Measurements from ENCODE around the gene ZNF580. TPM values are rescaled to one million over a fixed set of nuclear protein-coding genes. Genes with fewer than 3 reads are reported as not detected.

ZNF580 gene
- total and polyA plus RNA-seq, 7 experiments from 2014 or later = 14.6 to 109 (median 48.0) TPM

DNA sequence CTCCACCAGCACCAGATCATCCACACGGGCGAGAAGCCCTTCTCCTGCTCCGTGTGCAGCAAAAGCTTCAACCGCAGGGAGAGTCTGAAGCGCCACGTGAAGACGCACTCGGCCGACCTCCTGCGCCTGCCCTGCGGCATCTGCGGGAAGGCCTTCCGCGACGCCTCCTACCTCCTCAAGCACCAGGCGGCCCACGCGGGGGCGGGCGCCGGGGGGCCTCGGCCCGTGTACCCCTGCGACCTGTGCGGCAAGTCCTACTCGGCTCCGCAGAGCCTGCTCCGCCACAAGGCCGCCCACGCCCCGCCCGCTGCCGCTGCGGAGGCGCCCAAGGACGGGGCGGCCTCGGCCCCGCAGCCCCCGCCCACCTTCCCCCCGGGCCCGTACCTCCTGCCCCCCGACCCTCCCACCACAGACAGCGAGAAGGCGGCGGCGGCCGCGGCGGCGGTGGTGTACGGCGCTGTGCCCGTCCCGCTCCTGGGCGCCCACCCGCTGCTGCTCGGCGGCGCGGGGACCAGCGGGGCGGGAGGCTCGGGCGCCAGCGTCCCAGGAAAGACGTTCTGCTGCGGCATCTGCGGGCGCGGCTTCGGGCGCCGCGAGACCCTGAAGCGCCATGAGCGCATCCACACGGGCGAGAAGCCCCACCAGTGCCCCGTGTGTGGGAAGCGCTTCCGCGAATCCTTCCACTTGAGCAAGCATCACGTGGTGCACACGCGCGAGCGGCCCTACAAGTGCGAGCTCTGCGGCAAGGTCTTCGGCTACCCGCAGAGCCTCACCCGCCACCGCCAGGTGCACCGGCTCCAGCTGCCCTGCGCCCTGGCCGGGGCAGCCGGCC lies 25.9 kb upstream of the ZNF580 start:
- POLR2A ChIA-PET = no interaction called here
- Histone ChIP-seq H3K36me3 (ENCODE audit: control insufficient read depth in 2 of 3, insufficient read depth in 3 of 3, low read length in 3 of 3) (peaks cover 0 to 48% (median 7%) of the 10 kb centered on the region in 3 experiments), H3K27ac (ENCODE audit: low read depth, low read length) (no peak overlapping the region), H3K9me3 (ENCODE audit: control insufficient read depth in 2 of 3, low read length in 3 of 3) (no peaks in the 10 kb centered on the region), H3K27me3 (ENCODE audit: control insufficient read depth in 2 of 2, insufficient read depth in 2 of 2, low read length in 2 of 2) (no peaks in the 10 kb centered on the region), H3K4me3 (ENCODE audit: low read length) (no peak overlapping the region), H3K4me1 (ENCODE audit: control insufficient read depth in 2 of 2, insufficient read depth in 2 of 2, low read length in 2 of 2) (no peaks in the 10 kb centered on the region)
- no peak for ATAC-seq
- H3K4me3 Mint-ChIP-seq = no peak overlapping the region
- H3K4me1 Mint-ChIP-seq = peaks cover 12 to 33% (median 27%) of the 10 kb centered on the region in 7 donors
- H3K27ac Mint-ChIP-seq = no peak overlapping the region
- intact Hi-C loops (cut with micrococcal nuclease) = no loop called here
- H3K36me3 Mint-ChIP-seq = peaks cover 0 to 13% (median 1%) of the 10 kb centered on the region in 5 donors
- no peaks in the 10 kb centered on the region for H3K27me3 Mint-ChIP-seq
- no peaks in the 10 kb centered on the region for H3K9me3 Mint-ChIP-seq
- DNase-seq = no peak
- CTCF ChIA-PET = no interaction called here

DNA sequence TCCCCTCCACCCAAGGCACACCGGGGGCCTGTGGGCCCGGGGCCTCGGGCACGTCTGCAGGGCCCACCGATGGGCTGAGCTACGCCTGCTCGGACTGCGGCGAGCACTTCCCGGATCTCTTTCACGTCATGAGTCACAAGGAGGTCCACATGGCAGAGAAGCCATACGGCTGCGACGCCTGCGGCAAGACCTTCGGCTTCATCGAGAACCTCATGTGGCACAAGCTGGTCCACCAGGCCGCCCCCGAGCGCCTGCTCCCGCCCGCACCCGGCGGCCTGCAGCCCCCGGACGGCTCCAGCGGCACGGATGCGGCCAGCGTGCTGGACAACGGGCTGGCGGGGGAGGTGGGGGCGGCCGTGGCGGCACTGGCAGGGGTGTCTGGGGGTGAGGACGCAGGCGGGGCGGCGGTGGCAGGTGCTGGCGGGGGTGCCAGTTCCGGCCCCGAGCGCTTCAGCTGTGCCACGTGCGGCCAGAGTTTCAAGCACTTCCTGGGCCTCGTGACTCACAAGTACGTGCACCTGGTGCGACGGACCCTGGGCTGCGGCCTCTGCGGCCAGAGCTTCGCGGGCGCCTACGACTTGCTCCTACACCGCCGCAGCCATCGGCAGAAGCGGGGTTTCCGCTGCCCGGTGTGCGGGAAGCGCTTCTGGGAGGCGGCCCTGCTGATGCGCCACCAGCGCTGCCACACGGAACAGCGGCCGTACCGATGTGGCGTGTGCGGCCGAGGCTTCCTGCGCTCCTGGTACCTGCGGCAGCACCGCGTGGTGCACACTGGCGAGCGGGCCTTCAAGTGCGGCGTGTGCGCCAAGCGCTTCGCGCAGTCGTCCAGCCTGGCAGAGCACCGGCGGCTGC lies 25.0 kb upstream of the ZNF580 start:
- Histone ChIP-seq H3K36me3 (ENCODE audit: control insufficient read depth in 2 of 3, insufficient read depth in 3 of 3, low read length in 3 of 3) (peaks cover 0 to 42% (median 7%) of the 10 kb centered on the region in 3 experiments), H3K27me3 (ENCODE audit: control insufficient read depth in 2 of 2, insufficient read depth in 2 of 2, low read length in 2 of 2) (no peaks in the 10 kb centered on the region), H3K4me1 (ENCODE audit: control insufficient read depth in 2 of 2, insufficient read depth in 2 of 2, low read length in 2 of 2) (peaks cover 0 to 7% of the 10 kb centered on the region in 2 donors), H3K27ac (ENCODE audit: low read depth, low read length) (no peak overlapping the region), H3K9me3 (ENCODE audit: control insufficient read depth in 2 of 3, low read length in 3 of 3) (no peaks in the 10 kb centered on the region), H3K4me3 (ENCODE audit: low read length) (no peak overlapping the region)
- no peak overlapping the region for H3K27ac Mint-ChIP-seq
- peaks cover 13 to 35% (median 31%) of the 10 kb centered on the region in 7 donors for H3K4me1 Mint-ChIP-seq
- H3K27me3 Mint-ChIP-seq = no peaks in the 10 kb centered on the region
- peaks cover 0 to 13% (median 8%) of the 10 kb centered on the region in 5 donors for H3K36me3 Mint-ChIP-seq
- ChIA-PET CTCF (no interaction called here), POLR2A (no interaction called here)
- no peak for ATAC-seq
- no peaks in the 10 kb centered on the region for H3K9me3 Mint-ChIP-seq
- no peak for DNase-seq
- intact Hi-C loops (cut with micrococcal nuclease) = no loop called here
- H3K4me3 Mint-ChIP-seq = no peak overlapping the region

DNA sequence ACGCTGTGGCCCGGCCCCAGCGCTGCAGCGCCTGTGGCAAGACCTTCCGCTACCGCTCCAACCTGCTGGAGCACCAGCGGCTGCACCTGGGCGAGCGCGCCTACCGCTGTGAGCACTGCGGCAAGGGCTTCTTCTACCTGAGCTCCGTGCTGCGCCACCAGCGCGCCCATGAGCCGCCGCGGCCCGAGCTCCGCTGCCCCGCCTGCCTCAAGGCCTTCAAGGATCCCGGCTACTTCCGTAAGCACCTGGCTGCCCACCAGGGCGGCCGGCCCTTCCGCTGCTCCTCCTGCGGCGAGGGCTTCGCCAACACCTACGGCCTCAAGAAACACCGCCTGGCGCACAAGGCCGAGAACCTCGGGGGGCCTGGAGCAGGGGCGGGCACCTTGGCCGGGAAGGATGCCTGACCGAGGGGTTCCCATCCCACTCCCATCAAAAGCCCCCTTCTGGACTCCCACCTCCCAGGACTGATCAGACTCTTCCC lies 24.4 kb upstream of the ZNF580 start:
- peaks cover 0 to 13% (median 10%) of the 10 kb centered on the region in 5 donors for H3K36me3 Mint-ChIP-seq
- DNase-seq = no peak
- peaks cover 0 to 43% (median 7%) of the 10 kb centered on the region in 3 experiments for H3K36me3 ChIP-seq (ENCODE audit: control insufficient read depth in 2 of 3, insufficient read depth in 3 of 3, low read length in 3 of 3)
- peaks cover 0 to 14% of the 10 kb centered on the region in 2 donors for H3K4me1 ChIP-seq (ENCODE audit: control insufficient read depth in 2 of 2, insufficient read depth in 2 of 2, low read length in 2 of 2)
- no peaks in the 10 kb centered on the region for H3K27me3 ChIP-seq (ENCODE audit: control insufficient read depth in 2 of 2, insufficient read depth in 2 of 2, low read length in 2 of 2)
- H3K9me3 Mint-ChIP-seq = no peaks in the 10 kb centered on the region
- peaks cover 10 to 35% (median 31%) of the 10 kb centered on the region in 7 donors for H3K4me1 Mint-ChIP-seq
- no peak overlapping the region for H3K4me3 Mint-ChIP-seq
- H3K27ac Mint-ChIP-seq = peak overlapping the region in 1 of 9 donors; percentile 19
- CTCF ChIA-PET = no interaction called here
- H3K4me3 ChIP-seq (ENCODE audit: low read length) = no peak overlapping the region
- no peaks in the 10 kb centered on the region for H3K9me3 ChIP-seq (ENCODE audit: control insufficient read depth in 2 of 3, low read length in 3 of 3)
- ATAC-seq = no peak
- POLR2A ChIA-PET = no interaction called here
- H3K27me3 Mint-ChIP-seq = no peaks in the 10 kb centered on the region
- intact Hi-C loops (cut with micrococcal nuclease) = no loop called here
- H3K27ac ChIP-seq (ENCODE audit: low read depth, low read length) = no peak overlapping the region

DNA sequence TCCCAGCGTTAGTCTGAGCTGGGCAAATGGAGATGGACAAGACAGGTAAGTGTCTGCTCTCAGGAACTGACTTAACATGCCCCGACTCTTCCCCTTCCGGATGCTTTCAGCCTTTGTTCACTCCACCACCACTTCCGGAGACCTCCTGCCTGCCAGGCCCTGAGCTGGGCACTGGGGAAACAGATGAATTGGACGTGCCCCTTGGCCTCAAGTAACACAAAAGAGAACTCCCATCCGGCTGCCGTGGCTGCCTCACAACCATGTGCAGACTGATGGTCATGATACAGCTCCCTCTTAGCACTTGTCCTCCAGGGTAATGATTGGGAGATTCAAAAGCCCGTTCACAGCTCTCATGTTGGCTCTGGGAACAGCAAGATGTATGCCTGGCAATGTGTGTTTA lies 23.4 kb upstream of the ZNF580 start:
- DNase-seq (no peak), ATAC-seq (no peak)
- no peaks in the 10 kb centered on the region for H3K9me3 ChIP-seq (ENCODE audit: control insufficient read depth in 2 of 3, low read length in 3 of 3)
- Mint-ChIP-seq H3K27me3 (no peaks in the 10 kb centered on the region), H3K4me1 (peaks cover 10 to 27% (median 24%) of the 10 kb centered on the region in 7 donors), H3K9me3 (no peaks in the 10 kb centered on the region), H3K36me3 (peaks cover 0 to 13% (median 10%) of the 10 kb centered on the region in 5 donors), H3K27ac (peak overlapping the region in 3 of 9 donors; percentile 25 to 49 (median 46)), H3K4me3 (no peak overlapping the region)
- H3K4me1 ChIP-seq (ENCODE audit: control insufficient read depth in 2 of 2, insufficient read depth in 2 of 2, low read length in 2 of 2) = peaks cover 0 to 14% of the 10 kb centered on the region in 2 donors
- ChIA-PET CTCF (interaction anchor here (1.7 kb wide), 1 partner anchor 11 kb away, joined by 8 read pairs; the partner anchor contains the start of gene ZNF865), POLR2A (no interaction called here)
- H3K36me3 ChIP-seq (ENCODE audit: control insufficient read depth in 2 of 3, insufficient read depth in 3 of 3, low read length in 3 of 3) = peaks cover 0 to 45% (median 7%) of the 10 kb centered on the region in 3 experiments
- intact Hi-C loops (cut with micrococcal nuclease) = no loop called here
- H3K27me3 ChIP-seq (ENCODE audit: control insufficient read depth in 2 of 2, insufficient read depth in 2 of 2, low read length in 2 of 2) = no peaks in the 10 kb centered on the region
- H3K27ac ChIP-seq (ENCODE audit: low read depth, low read length) = no peak overlapping the region
- H3K4me3 ChIP-seq (ENCODE audit: low read length) = no peak overlapping the region

DNA sequence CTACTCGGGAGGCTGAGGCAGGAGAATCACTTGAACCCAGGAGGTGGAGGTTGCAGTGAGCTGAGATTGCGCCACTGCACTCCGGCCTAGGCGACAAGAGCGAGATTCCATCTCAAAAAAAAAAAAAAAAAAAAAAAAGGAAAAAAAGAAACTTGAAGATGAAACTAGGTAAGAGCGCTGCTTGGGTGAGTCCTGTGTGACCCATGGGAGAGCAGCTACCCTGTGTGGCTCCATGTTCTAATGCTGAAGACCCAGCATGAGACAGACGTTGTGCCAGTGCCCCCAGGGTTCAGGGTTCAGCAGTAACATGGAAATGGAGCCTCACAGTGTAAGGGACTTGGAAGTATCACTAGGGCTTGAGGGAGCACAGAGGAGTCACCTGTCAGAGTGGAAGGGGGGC lies 22.4 kb upstream of the ZNF580 start:
- ChIA-PET CTCF (interaction anchor here (0.7 to 1.7 kb wide), 2 partner anchors 12 to 227 kb away, joined by 4 to 8 read pairs; partner anchors contain the start of gene ZNF865), POLR2A (interaction anchor here (0.6 to 1.0 kb wide), 3 partner anchors 8 to 61 kb away, joined by 3 read pairs; no protein-coding TSS in a partner anchor)
- no peaks in the 10 kb centered on the region for H3K27me3 Mint-ChIP-seq
- Histone ChIP-seq H3K4me3 (ENCODE audit: low read length) (no peak overlapping the region), H3K36me3 (ENCODE audit: control insufficient read depth in 2 of 3, insufficient read depth in 3 of 3, low read length in 3 of 3) (peaks cover 0 to 38% (median 4%) of the 10 kb centered on the region in 3 experiments), H3K9me3 (ENCODE audit: control insufficient read depth in 2 of 3, low read length in 3 of 3) (no peaks in the 10 kb centered on the region), H3K4me1 (ENCODE audit: control insufficient read depth in 2 of 2, insufficient read depth in 2 of 2, low read length in 2 of 2) (peaks cover 0 to 15% of the 10 kb centered on the region in 2 donors), H3K27me3 (ENCODE audit: control insufficient read depth in 2 of 2, insufficient read depth in 2 of 2, low read length in 2 of 2) (no peaks in the 10 kb centered on the region), H3K27ac (ENCODE audit: low read depth, low read length) (no peak overlapping the region)
- peaks cover 0 to 13% (median 10%) of the 10 kb centered on the region in 5 donors for H3K36me3 Mint-ChIP-seq
- ATAC-seq (no peak), DNase-seq (no peak)
- intact Hi-C loops (cut with micrococcal nuclease) = no loop called here
- no peaks in the 10 kb centered on the region for H3K9me3 Mint-ChIP-seq
- H3K27ac Mint-ChIP-seq = peak overlapping the region in 5 of 9 donors; percentile 25 to 86 (median 52)
- peak overlapping the region in 1 of 10 donors; percentile 43 for H3K4me3 Mint-ChIP-seq
- H3K4me1 Mint-ChIP-seq = peaks cover 8 to 28% (median 24%) of the 10 kb centered on the region in 7 donors

DNA sequence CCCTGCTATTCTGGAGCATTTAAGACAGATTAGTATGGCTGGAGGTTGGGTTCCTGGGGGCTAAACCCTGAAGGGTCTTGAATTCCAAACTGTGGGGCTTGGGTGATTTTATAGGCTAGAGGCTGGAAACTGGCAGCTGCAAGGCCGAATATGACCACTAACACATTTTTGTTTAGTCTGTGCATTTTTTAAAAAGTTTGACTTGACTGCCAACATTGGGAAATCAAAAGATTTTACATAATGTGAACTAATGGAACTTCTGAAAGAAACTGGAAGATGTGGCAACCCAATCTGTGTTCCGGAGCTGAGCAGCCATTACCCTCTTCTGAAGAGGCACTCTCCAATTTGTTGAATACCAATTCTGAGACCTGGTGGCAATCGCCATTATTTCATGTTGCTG lies 21.5 kb upstream of the ZNF580 start:
- DNase-seq (no peak), ATAC-seq (no peak)
- peaks cover 0 to 21% of the 10 kb centered on the region in 2 donors for H3K4me1 ChIP-seq (ENCODE audit: control insufficient read depth in 2 of 2, insufficient read depth in 2 of 2, low read length in 2 of 2)
- peaks cover 13 to 36% (median 31%) of the 10 kb centered on the region in 7 donors for H3K4me1 Mint-ChIP-seq
- H3K27me3 ChIP-seq (ENCODE audit: control insufficient read depth in 2 of 2, insufficient read depth in 2 of 2, low read length in 2 of 2) = no peaks in the 10 kb centered on the region
- H3K27ac Mint-ChIP-seq = peak overlapping the region in 4 of 9 donors; percentile 28 to 70 (median 59)
- no peak overlapping the region for H3K4me3 ChIP-seq (ENCODE audit: low read length)
- H3K4me3 Mint-ChIP-seq = no peak overlapping the region
- H3K36me3 Mint-ChIP-seq = peaks cover 0 to 13% (median 10%) of the 10 kb centered on the region in 5 donors
- intact Hi-C loops (cut with micrococcal nuclease) = no loop called here
- ChIA-PET CTCF (interaction anchor here (0.7 to 1.3 kb wide), 2 partner anchors 14 to 228 kb away, joined by 4 to 5 read pairs; partner anchors contain the start of gene ZNF865), POLR2A (interaction anchor here (1.0 to 2.0 kb wide), 2 partner anchors 20 to 61 kb away, joined by 3 to 8 read pairs; partner anchors contain the start of gene FIZ1)
- peaks cover 0 to 34% (median 4%) of the 10 kb centered on the region in 3 experiments for H3K36me3 ChIP-seq (ENCODE audit: control insufficient read depth in 2 of 3, insufficient read depth in 3 of 3, low read length in 3 of 3)
- no peaks in the 10 kb centered on the region for H3K9me3 ChIP-seq (ENCODE audit: control insufficient read depth in 2 of 3, low read length in 3 of 3)
- no peaks in the 10 kb centered on the region for H3K27me3 Mint-ChIP-seq
- peaks cover 0 to 2% (median 0%) of the 10 kb centered on the region in 11 donors for H3K9me3 Mint-ChIP-seq
- no peak overlapping the region for H3K27ac ChIP-seq (ENCODE audit: low read depth, low read length)

All from naive thymus-derived CD4-positive, alpha-beta T cell (primary cell).